B cell (primary cell): ENCODE results near the gene MMP1. TPM values are rescaled to one million over a fixed set of nuclear protein-coding genes. Genes with fewer than 3 reads are reported as not detected.

ENCODE experiments used
- ATAC-seq: fragments of 200-7000 bp; cut with Tn5 transposase; one replicate; pipeline ENCODE4 v1.10.0; 2021; ENCODE audit warnings: low read depth, mild to moderate bottlenecking, moderate number of reproducible peaks, moderate library complexity
- CTCF ChIA-PET: fragments of 350-600 bp; sonication (Branson Sonifier 250); formaldehyde crosslinking; loops from one replicate; lab custom pipeline; 2021; ENCODE audit warnings: antibody characterized with exemption, inconsistent platforms; lab: Charles Lee
- POLR2A ChIA-PET: fragments of 350-600 bp; sonication (Branson Sonifier 250); formaldehyde crosslinking; loops from one replicate; lab custom pipeline; 2021; ENCODE audit warnings: antibody characterized with exemption; lab: Charles Lee
- DNase-seq: peaks from one replicate; pipeline ENCODE4 v3.0.0; 2013
- H2AFZ ChIP-seq: 2 replicates; pipeline ENCODE4 v1.6.1; 2012; ENCODE audit warnings: mild to moderate bottlenecking, low read depth, low read length; ENCODE audit not compliant: insufficient read depth, poor library complexity, severe bottlenecking
- H3K27ac ChIP-seq, 2 donors: 1 replicate in 1 of 2; 2 replicates in 1 of 2; pipeline ENCODE4 v1.5.1; 2012 to 2013; ENCODE audit warnings: low read length in 2 of 2, mild to moderate bottlenecking in 2 of 2, moderate library complexity in 1 of 2
- H3K27me3 ChIP-seq, 4 experiments: fragments of 200-600 bp in 1 of 4; sonication (generic) in 1 of 4; replicated peaks in 1 of 4; 1 replicate in 2 of 4; 2 replicates in 2 of 4; pipeline versions ENCODE4 v1.6.1 to v1.7.0; 2013 to 2016; ENCODE audit warnings: low read length in 3 of 4, mild to moderate bottlenecking in 2 of 4, mixed read lengths in 1 of 4, moderate library complexity in 1 of 4; ENCODE audit not compliant: insufficient read depth in 4 of 4, control insufficient read depth in 3 of 4; ENCODE audit errors: control extremely low read depth in 1 of 4
- H3K36me3 ChIP-seq, 2 experiments: replicated peaks in 1 of 2; 1 replicate in 1 of 2; 2 replicates in 1 of 2; pipeline versions ENCODE4 v1.6.1 to v1.7.1; 2013; ENCODE audit warnings: low read length in 1 of 2; ENCODE audit not compliant: insufficient read depth in 2 of 2, control insufficient read depth in 1 of 2; ENCODE audit errors: control extremely low read depth in 1 of 2, extremely low read depth in 1 of 2
- H3K4me1 ChIP-seq, 2 donors: fragments of 200-600 bp in 1 of 2; sonication (generic) in 1 of 2; 1 replicate in 1 of 2; 2 replicates in 1 of 2; pipeline versions ENCODE4 v1.5.1 to v1.6.1; 2013 to 2017; ENCODE audit warnings: low read length in 2 of 2; ENCODE audit not compliant: control insufficient read depth in 2 of 2, insufficient read depth in 2 of 2
- H3K4me2 ChIP-seq: replicated peaks from 2 replicates; pipeline ENCODE3; 2012; ENCODE audit warnings: mild to moderate bottlenecking, low read depth, low read length; ENCODE audit not compliant: poor library complexity, severe bottlenecking
- H3K4me3 ChIP-seq, 5 experiments: fragments of 200-600 bp in 1 of 5; sonication (generic) in 1 of 5; 1 replicate in 3 of 5; 2 replicates in 2 of 5; pipeline versions ENCODE4 v1.5.1 to v1.7.0; 2011 to 2016; ENCODE audit warnings: low read length in 4 of 5, mild to moderate bottlenecking in 4 of 5, low read depth in 2 of 5, control low read depth in 1 of 5, moderate library complexity in 1 of 5; ENCODE audit not compliant: insufficient read depth in 1 of 5; ENCODE audit errors: control extremely low read depth in 1 of 5, extremely low read depth in 1 of 5
- H3K79me2 ChIP-seq: fragments of 200-600 bp; sonication (generic); one replicate; pipeline ENCODE4 v1.6.0; 2016; ENCODE audit warnings: low read length; ENCODE audit not compliant: control insufficient read depth, insufficient read depth
- H3K9ac ChIP-seq: fragments of 200-600 bp; sonication (generic); 2 replicates; pipeline ENCODE4 v1.6.1; 2017; ENCODE audit warnings: mild to moderate bottlenecking, low read length, moderate library complexity
- H3K9me3 ChIP-seq, 3 donors: one replicate each; pipeline versions ENCODE4 v1.6.1 to v1.7.1; 2013; ENCODE audit warnings: low read length in 2 of 3; ENCODE audit not compliant: control insufficient read depth in 2 of 3, insufficient read depth in 1 of 3; ENCODE audit errors: control extremely low read depth in 1 of 3
- H4K20me1 ChIP-seq: 2 replicates; pipeline ENCODE4 v1.6.0; 2012; ENCODE audit warnings: mild to moderate bottlenecking, low read length; ENCODE audit not compliant: insufficient read depth, control insufficient read depth, poor library complexity, severe bottlenecking
- H3K27ac Mint-ChIP-seq: one replicate; pipeline ENCODE4 v1.8.0; 2021; ENCODE audit warnings: mixed read lengths
- H3K27me3 Mint-ChIP-seq: one replicate; pipeline ENCODE4 v1.8.0; 2021; ENCODE audit warnings: mixed read lengths
- H3K4me1 Mint-ChIP-seq: one replicate; pipeline ENCODE4 v1.8.0; 2021; ENCODE audit warnings: mixed read lengths
- H3K4me3 Mint-ChIP-seq: one replicate; pipeline ENCODE4 v1.8.0; 2021; ENCODE audit warnings: mixed read lengths
- H3K9me3 Mint-ChIP-seq: one replicate; pipeline ENCODE4 v1.8.0; 2022; ENCODE audit warnings: mixed read lengths; ENCODE audit not compliant: insufficient read depth
- EZH2 ChIP-seq: IDR thresholded peaks from 2 replicates; pipeline ENCODE4 v1.6.1; 2012; ENCODE audit warnings: borderline replicate concordance, low read depth, mild to moderate bottlenecking, moderate library complexity, low read length; ENCODE audit not compliant: insufficient read depth, poor library complexity, severe bottlenecking
- WGBS: methylation state at CpG from one replicate; pipeline ENCODE4 v1.1.5; 2013; ENCODE audit warnings: missing lambda C conversion rate; ENCODE audit not compliant: insufficient coverage; 5-methylcytosine and 5-hydroxymethylcytosine counted together
- intact Hi-C: fragments of 100-400 bp; cut with micrococcal nuclease; formaldehyde crosslinking; loops from one replicate; pipeline ENCODE4 v1.10.0; 2022
- polyA plus RNA-seq: library from polyadenylated mRNA; depleted of rRNA; stranded (reverse); fragments of >200 nt; gene quantifications from 2 replicates; pipeline ENCODE4 v1.2.3, GENCODE V29; 2012
- total RNA-seq, 2 donors: library from RNA; stranded (reverse); fragments of 120-200 nt in 1 of 2; gene quantifications; 1 replicate in 1 of 2; 2 replicates in 1 of 2; pipeline versions ENCODE4 v1.2.3 to v1.2.4, GENCODE V29; 2013 to 2022
- TF ChIP-seq, protein P1 (sequence below): fragments of 200-600 bp; IDR thresholded peaks from one replicate; pipeline ENCODE4 v1.8.0; 2022; ENCODE audit warnings: antibody characterized with exemption, mild to moderate bottlenecking

MMP1 gene
- total and polyA plus RNA-seq, 2 donors (not counting 1 experiment from before 2014, with no cell fraction given): not detected

DNA sequence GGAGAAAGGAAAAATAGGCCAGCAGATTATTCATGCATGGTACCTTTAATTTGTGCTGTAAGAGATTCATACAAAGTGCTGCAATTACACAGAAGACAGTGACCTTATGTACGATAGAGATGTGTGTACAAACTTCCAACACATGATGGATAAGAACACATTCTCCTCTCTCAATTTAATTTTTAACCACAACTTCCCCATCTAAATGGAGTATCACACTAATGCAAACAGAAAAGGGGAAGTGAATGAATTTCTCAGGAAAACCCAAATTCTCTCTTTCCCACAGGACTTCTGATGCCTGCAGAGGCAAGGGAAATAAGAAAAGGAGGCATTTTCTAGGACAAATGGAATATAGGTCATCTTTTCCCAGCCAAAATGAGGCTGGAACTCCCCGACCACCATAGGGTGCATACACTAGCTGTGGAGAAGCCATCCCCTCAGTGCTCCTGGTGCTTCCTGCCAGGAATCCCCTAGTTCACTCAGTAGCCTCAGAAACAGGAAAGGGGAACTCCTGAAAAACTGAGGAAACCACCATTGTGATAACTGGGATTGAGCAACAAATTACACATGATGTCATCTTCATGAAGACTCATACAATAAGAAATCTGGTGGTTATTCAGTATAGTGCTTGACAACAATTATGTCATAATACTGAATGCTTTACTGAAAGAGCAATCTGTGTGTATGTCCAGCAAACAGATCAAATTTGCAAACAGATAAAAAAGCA lies 40.0 kb downstream of the MMP1 start:
- intact Hi-C loops: no loop called here
- no peak for DNase-seq
- Mint-ChIP-seq H3K4me1 (no peaks in the 10 kb centered on the region), H3K9me3 (no peaks in the 10 kb centered on the region), H3K4me3 (no peak overlapping the region), H3K27ac (no peak overlapping the region), H3K27me3 (peaks cover 33% of the 10 kb centered on the region)
- Histone ChIP-seq H4K20me1 (no peaks in the 10 kb centered on the region), H2AFZ (no peak overlapping the region), H3K4me1 (no peaks in the 10 kb centered on the region), H3K9me3 (no peaks in the 10 kb centered on the region), H3K27me3 (peaks cover 0 to 4% (median 0%) of the 10 kb centered on the region in 4 experiments), H3K9ac (no peak overlapping the region), H3K4me3 (no peak overlapping the region), H3K4me2 (no peak overlapping the region), H3K79me2 (no peaks in the 10 kb centered on the region), H3K27ac (no peak overlapping the region), H3K36me3 (no peaks in the 10 kb centered on the region)
- ChIA-PET CTCF (no interaction called here), POLR2A (no interaction called here)
- ATAC-seq: no peak
- WGBS: 0% methylated on average over 1 of the region's 2 CpGs
- TF ChIP-seq, protein P1, sequence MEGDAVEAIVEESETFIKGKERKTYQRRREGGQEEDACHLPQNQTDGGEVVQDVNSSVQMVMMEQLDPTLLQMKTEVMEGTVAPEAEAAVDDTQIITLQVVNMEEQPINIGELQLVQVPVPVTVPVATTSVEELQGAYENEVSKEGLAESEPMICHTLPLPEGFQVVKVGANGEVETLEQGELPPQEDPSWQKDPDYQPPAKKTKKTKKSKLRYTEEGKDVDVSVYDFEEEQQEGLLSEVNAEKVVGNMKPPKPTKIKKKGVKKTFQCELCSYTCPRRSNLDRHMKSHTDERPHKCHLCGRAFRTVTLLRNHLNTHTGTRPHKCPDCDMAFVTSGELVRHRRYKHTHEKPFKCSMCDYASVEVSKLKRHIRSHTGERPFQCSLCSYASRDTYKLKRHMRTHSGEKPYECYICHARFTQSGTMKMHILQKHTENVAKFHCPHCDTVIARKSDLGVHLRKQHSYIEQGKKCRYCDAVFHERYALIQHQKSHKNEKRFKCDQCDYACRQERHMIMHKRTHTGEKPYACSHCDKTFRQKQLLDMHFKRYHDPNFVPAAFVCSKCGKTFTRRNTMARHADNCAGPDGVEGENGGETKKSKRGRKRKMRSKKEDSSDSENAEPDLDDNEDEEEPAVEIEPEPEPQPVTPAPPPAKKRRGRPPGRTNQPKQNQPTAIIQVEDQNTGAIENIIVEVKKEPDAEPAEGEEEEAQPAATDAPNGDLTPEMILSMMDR: no peak
- TF ChIP-seq EZH2: no peak

DNA sequence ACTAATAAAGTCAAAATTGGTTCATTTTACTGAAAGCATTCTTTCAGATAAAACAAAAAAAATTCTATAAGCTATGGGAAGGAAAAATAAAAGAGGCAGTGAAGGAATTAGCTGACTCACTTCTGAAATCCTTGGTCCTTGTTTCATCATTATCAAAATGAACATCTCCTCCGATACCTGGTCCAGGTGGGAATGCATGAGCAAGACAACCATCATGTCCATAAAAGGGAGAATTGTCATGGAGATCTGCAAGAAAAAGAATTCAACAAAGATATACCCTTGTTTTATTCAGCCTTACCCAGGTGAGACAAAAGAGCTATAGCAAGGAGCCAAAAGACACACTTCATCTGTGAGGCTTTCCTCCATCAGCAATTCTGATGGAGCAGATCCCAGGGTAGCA lies 44.7 kb downstream of the MMP1 start:
- no peak overlapping the region for H3K4me3 Mint-ChIP-seq
- POLR2A ChIA-PET: no interaction called here
- no peak overlapping the region for H3K4me2 ChIP-seq
- no peak for DNase-seq
- no peaks in the 10 kb centered on the region for H3K4me1 ChIP-seq
- no peaks in the 10 kb centered on the region for H3K9me3 Mint-ChIP-seq
- ATAC-seq: no peak
- H3K27ac Mint-ChIP-seq: no peak overlapping the region
- no peaks in the 10 kb centered on the region for H3K79me2 ChIP-seq
- H2AFZ ChIP-seq: no peak overlapping the region
- no peaks in the 10 kb centered on the region for H3K9me3 ChIP-seq
- H3K4me3 ChIP-seq: no peak overlapping the region
- no peaks in the 10 kb centered on the region for H4K20me1 ChIP-seq
- intact Hi-C loops: no loop called here
- H3K9ac ChIP-seq: no peak overlapping the region
- peaks cover 42% of the 10 kb centered on the region for H3K27me3 Mint-ChIP-seq
- peaks cover 0 to 10% (median 3%) of the 10 kb centered on the region in 4 experiments for H3K27me3 ChIP-seq
- H3K4me1 Mint-ChIP-seq: no peaks in the 10 kb centered on the region
- CTCF ChIA-PET: no interaction called here
- TF ChIP-seq EZH2: no peak
- TF ChIP-seq, protein P1: no peak
- H3K27ac ChIP-seq: no peak overlapping the region
- no peaks in the 10 kb centered on the region for H3K36me3 ChIP-seq
- no CpG with 5 or more reads among the region's 1 CpG for whole genome bisulfite sequencing
